CD4-positive, CD25-positive, alpha-beta regulatory T cell (primary cell): Measurements from ENCODE around the gene RSPH1. TPM values are rescaled to one million over a fixed set of nuclear protein-coding genes. Genes with fewer than 3 reads are reported as not detected.
A peak's percentile ranks its signal among the peaks of the same experiment; 100 is the strongest.

Source experiments
- ATAC-seq, 2 donors: fragments of 150-1000 bp; cut with Tn5 transposase; one replicate each; pipeline ENCODE4 v1.10.0; 2021; ENCODE audit warnings: low read depth in 2 of 2, moderate number of reproducible peaks in 2 of 2, moderate library complexity in 1 of 2
- DNase-seq, 3 donors: peaks; one replicate each; pipeline versions ENCODE4 v3.0.0 to v3.0.0-alpha.2; 2012 to 2022; ENCODE audit warnings: mixed read lengths in 1 of 3
- H3K27ac ChIP-seq: one replicate; pipeline ENCODE4 v1.7.0; 2013; ENCODE audit warnings: mild to moderate bottlenecking, low read length; ENCODE audit not compliant: insufficient read depth, poor library complexity, severe bottlenecking
- H3K27me3 ChIP-seq: one replicate; pipeline ENCODE4 v1.7.0; 2013; ENCODE audit warnings: low read length; ENCODE audit not compliant: control insufficient read depth, insufficient read depth
- H3K36me3 ChIP-seq: one replicate; pipeline ENCODE4 v1.7.0; 2013; ENCODE audit warnings: mild to moderate bottlenecking, low read length, moderate library complexity; ENCODE audit not compliant: control insufficient read depth, insufficient read depth
- H3K4me1 ChIP-seq: 2 replicates; pipeline ENCODE4 v1.7.0; 2013; ENCODE audit warnings: mild to moderate bottlenecking, low read length; ENCODE audit not compliant: insufficient read depth, control insufficient read depth, poor library complexity, severe bottlenecking
- H3K4me3 ChIP-seq: one replicate; pipeline ENCODE4 v1.7.0; 2013; ENCODE audit warnings: low read depth, mild to moderate bottlenecking, low read length, moderate library complexity
- H3K9me3 ChIP-seq, 2 experiments: 1 replicate in 1 of 2; 2 replicates in 1 of 2; pipeline ENCODE4 v1.7.0; 2013; ENCODE audit warnings: low read length in 2 of 2, mild to moderate bottlenecking in 1 of 2, moderate library complexity in 1 of 2; ENCODE audit not compliant: control insufficient read depth in 2 of 2
- H3K27ac Mint-ChIP-seq, 3 donors: one replicate each; pipeline ENCODE4 v1.8.0; 2020 to 2022; ENCODE audit warnings: mild to moderate bottlenecking in 3 of 3, mixed read lengths in 3 of 3, moderate library complexity in 2 of 3
- H3K27me3 Mint-ChIP-seq: one replicate; pipeline ENCODE4 v1.8.0; 2022; ENCODE audit warnings: mild to moderate bottlenecking, mixed read lengths
- H3K36me3 Mint-ChIP-seq: one replicate; pipeline ENCODE4 v1.8.0; 2020; ENCODE audit warnings: mixed read lengths
- H3K4me1 Mint-ChIP-seq, 4 donors: one replicate each; pipeline ENCODE4 v1.8.0; 2020 to 2022; ENCODE audit warnings: mixed read lengths in 4 of 4, mild to moderate bottlenecking in 1 of 4
- H3K4me3 Mint-ChIP-seq, 4 donors: one replicate each; pipeline ENCODE4 v1.8.0; 2020 to 2022; ENCODE audit warnings: mild to moderate bottlenecking in 4 of 4, mixed read lengths in 4 of 4, moderate library complexity in 3 of 4
- H3K9me3 Mint-ChIP-seq, 7 donors: one replicate each; pipeline ENCODE4 v1.8.0; 2020 to 2022; ENCODE audit warnings: mixed read lengths in 7 of 7, mild to moderate bottlenecking in 3 of 7, moderate library complexity in 2 of 7
- polyA plus RNA-seq, 4 donors: library from polyadenylated mRNA; unstranded; fragments of 300-500 nt; fragmentation: Illumina TruSeq; gene quantifications; one replicate each; pipeline ENCODE4 v1.2.3, GENCODE V29; 2021
- total RNA-seq: library from RNA; stranded (reverse); gene quantifications from one replicate; pipeline ENCODE4 v1.2.3, GENCODE V29; 2022

Gene RSPH1
- total and polyA plus RNA-seq, 5 donors from 2014 or later = 0.25 TPM; not detected in 4

DNA sequence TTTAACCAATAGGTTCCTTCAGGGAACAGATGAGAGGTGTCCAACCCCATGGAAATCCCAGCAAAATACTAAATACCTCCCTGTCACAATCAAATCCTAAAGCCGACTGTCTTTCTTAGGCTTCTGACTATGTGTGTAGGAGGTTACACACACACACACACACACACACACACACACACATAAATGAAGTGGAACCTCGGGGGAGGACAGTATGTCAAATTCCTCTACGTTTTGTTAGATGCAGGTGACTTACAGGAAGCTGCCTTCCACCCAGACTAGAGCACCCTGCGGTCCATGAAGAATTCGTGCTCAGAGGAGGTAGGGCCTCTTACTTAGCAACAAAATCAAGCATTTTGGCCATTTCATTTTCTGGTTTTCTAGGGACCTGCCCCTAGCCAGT, 16.4 kb downstream of the RSPH1 start:
- H3K27ac Mint-ChIP-seq = peak overlapping the region in 1 of 3 donors; percentile 72

DNA sequence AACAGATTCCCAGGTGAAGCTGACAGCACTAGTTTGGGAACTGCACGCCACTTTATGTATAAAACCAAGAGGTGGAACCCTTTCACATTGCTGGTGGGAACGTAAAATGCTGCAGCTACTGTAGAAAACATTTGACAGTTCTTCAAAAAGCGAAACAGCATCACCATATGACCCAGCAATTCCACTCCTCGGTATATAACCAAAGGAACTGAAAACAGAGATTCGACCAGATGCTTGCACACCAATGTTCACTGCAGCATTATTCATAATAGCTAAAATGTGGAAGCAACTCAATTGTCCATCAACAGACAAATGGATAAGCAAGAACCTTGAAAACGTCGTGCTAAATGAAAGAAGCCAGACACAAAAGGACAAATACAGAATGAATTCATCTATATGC, 17.5 kb downstream of the RSPH1 start:
- H3K36me3 Mint-ChIP-seq = no peaks in the 10 kb centered on the region
- H3K9me3 Mint-ChIP-seq = no peaks in the 10 kb centered on the region
- H3K4me3 Mint-ChIP-seq = no peak overlapping the region
- H3K27me3 ChIP-seq = peaks cover 2% of the 10 kb centered on the region
- no peaks in the 10 kb centered on the region for H3K4me1 ChIP-seq
- ATAC-seq = no peak
- no peak for DNase-seq
- H3K4me1 Mint-ChIP-seq = peaks cover 0 to 5% (median 2%) of the 10 kb centered on the region in 4 donors
- peaks cover 19% of the 10 kb centered on the region for H3K27me3 Mint-ChIP-seq
- H3K4me3 ChIP-seq = no peak overlapping the region
- H3K27ac ChIP-seq = no peak overlapping the region
- no peaks in the 10 kb centered on the region for H3K9me3 ChIP-seq
- H3K36me3 ChIP-seq = no peaks in the 10 kb centered on the region
- H3K27ac Mint-ChIP-seq = no peak overlapping the region

More for the DNA sequence above, 16.4 kb downstream of the RSPH1 start:
- Histone ChIP-seq H3K4me3 (no peak overlapping the region), H3K36me3 (no peaks in the 10 kb centered on the region), H3K9me3 (no peaks in the 10 kb centered on the region), H3K27ac (no peak overlapping the region), H3K4me1 (no peaks in the 10 kb centered on the region), H3K27me3 (peaks cover 2% of the 10 kb centered on the region)
- H3K27me3 Mint-ChIP-seq = peaks cover 23% of the 10 kb centered on the region
- H3K4me3 Mint-ChIP-seq = no peak overlapping the region
- DNase-seq (no peak), ATAC-seq (no peak)
- no peaks in the 10 kb centered on the region for H3K36me3 Mint-ChIP-seq
- H3K4me1 Mint-ChIP-seq = peaks cover 0 to 2% (median under 1%) of the 10 kb centered on the region in 4 donors
- H3K9me3 Mint-ChIP-seq = no peaks in the 10 kb centered on the region

DNA sequence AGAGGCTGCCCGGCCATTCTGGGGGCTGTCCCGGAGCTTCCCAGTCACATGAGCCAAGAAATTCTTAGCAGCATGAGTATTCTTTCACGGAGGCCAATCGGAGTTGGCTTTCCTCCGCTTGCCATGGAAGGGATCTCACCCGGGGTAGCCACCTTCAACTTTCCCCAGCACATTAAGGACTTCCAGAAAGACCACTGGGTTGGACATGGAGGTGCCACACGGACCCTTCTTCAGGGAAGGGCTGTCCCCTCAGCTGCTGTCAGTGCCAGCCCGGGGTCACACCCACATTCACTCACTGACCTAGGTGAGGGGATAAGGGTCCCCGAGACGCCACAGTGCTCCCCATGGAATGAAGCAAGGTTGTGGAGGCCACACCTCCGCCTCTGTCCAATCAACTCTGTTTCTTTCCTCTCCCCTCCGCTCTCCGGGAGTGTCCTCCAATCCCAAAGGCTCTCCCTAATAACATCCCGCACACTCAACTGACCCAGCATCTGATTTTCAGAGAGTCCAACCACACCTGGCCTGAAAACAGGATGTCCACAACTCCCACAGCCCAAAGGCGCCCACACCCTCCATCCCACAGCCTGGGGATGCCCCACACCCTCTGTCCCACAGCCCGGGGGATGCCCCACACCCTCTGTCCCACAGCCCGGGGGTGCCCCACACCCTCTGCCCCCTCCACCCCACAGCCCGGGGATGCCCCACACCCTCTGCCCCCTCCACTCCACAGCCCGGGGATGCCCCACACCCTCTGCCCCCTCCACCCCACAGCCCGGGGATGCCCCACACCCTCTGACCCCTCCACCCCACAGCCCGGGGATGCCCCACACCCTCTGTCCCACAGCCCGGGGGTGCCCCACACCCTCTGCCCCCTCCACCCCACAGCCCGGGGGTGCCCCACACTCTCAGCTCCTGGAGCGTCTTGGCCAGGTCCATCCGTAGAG, 19.4 kb downstream of the RSPH1 start:
- no peak overlapping the region for H3K27ac Mint-ChIP-seq
- Histone ChIP-seq H3K36me3 (no peaks in the 10 kb centered on the region), H3K27ac (no peak overlapping the region), H3K4me1 (no peaks in the 10 kb centered on the region), H3K27me3 (no peaks in the 10 kb centered on the region), H3K4me3 (no peak overlapping the region), H3K9me3 (no peaks in the 10 kb centered on the region)
- peaks cover 18% of the 10 kb centered on the region for H3K27me3 Mint-ChIP-seq
- no peak overlapping the region for H3K4me3 Mint-ChIP-seq
- no peak for ATAC-seq
- H3K4me1 Mint-ChIP-seq = peaks cover 0 to 5% (median 2%) of the 10 kb centered on the region in 4 donors
- H3K9me3 Mint-ChIP-seq = no peaks in the 10 kb centered on the region
- H3K36me3 Mint-ChIP-seq = no peaks in the 10 kb centered on the region
- no peak for DNase-seq

DNA sequence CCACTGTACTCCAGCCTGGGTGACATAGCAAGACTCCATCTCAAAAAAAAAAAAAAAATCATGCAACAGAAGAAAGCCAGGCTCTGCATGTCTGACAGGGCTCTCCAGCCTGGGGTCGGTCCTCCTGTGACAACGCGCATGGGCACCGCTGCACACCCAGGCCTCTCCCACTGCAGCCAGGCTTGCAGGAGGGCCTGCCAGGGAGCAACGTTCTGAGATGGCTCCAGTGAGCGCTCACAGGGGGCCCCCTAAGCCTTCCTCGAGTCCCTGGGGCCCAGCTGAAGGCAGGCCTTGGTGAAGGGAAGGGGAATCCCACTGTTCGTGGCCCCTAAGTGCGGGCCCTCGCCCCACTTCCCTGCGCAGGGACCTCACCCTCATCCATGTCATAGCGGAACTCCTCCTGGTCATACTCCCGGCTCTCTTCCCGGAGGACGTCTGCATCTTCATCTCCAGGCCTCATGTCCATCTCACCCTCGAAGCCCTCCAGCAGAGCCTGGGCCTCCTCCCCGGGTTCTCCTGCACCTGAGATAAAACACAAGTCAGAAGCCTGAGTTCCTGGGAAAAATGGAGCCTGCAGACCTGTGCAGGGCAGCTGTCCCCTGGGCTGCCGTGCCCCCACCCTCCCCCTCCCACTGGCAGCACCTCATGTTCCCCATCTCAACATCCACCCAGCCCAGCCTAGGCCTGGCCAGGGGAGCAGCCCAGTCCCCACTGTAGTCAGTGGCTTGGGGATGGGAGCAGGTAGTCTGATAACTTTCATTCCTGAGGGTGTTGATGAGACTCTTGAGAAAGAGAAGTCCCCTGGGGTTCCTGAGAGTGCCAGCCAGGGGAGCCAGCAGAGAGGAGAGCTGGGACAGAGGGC, 20.3 kb downstream of the RSPH1 start:
- no peak overlapping the region for H3K27ac Mint-ChIP-seq
- no peak overlapping the region for H3K4me3 ChIP-seq
- no peaks in the 10 kb centered on the region for H3K27me3 ChIP-seq
- no peaks in the 10 kb centered on the region for H3K9me3 ChIP-seq
- H3K36me3 Mint-ChIP-seq = no peaks in the 10 kb centered on the region
- H3K27me3 Mint-ChIP-seq = peaks cover 10% of the 10 kb centered on the region
- DNase-seq = no peak
- H3K9me3 Mint-ChIP-seq = no peaks in the 10 kb centered on the region
- H3K4me3 Mint-ChIP-seq = no peak overlapping the region
- no peak overlapping the region for H3K27ac ChIP-seq
- H3K4me1 Mint-ChIP-seq = peaks cover 0 to 5% (median 2%) of the 10 kb centered on the region in 4 donors
- no peak for ATAC-seq
- H3K36me3 ChIP-seq = no peaks in the 10 kb centered on the region
- no peaks in the 10 kb centered on the region for H3K4me1 ChIP-seq

DNA sequence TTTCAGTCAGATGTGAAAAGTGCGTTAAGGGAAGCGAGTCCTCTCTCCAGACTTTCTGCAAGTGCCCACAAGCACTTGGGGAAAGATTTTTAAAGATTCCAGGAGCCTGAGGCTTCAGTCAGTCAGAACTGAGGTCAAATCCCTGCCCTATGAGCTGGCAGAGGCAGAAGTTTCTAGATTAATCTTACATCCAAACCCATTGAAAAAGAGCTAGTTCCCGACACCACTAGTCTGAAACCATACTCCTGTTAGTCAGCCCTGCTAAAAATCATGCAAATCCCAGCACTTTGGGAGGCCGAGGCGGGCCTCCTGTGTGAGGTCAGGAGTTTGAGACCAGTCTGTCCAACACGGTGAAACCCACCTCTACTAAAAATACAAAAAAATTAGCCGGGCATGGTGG, 21.0 kb downstream of the RSPH1 start:
- peaks cover 9% of the 10 kb centered on the region for H3K27me3 Mint-ChIP-seq
- Histone ChIP-seq H3K27ac (no peak overlapping the region), H3K4me3 (no peak overlapping the region), H3K27me3 (no peaks in the 10 kb centered on the region), H3K36me3 (no peaks in the 10 kb centered on the region), H3K9me3 (no peaks in the 10 kb centered on the region), H3K4me1 (no peaks in the 10 kb centered on the region)
- ATAC-seq (no peak), DNase-seq (no peak)
- H3K36me3 Mint-ChIP-seq = no peaks in the 10 kb centered on the region
- H3K4me3 Mint-ChIP-seq = no peak overlapping the region
- peaks cover 0 to 5% (median 2%) of the 10 kb centered on the region in 4 donors for H3K4me1 Mint-ChIP-seq
- no peaks in the 10 kb centered on the region for H3K9me3 Mint-ChIP-seq
- peak overlapping the region in 1 of 3 donors; percentile 45 for H3K27ac Mint-ChIP-seq

DNA sequence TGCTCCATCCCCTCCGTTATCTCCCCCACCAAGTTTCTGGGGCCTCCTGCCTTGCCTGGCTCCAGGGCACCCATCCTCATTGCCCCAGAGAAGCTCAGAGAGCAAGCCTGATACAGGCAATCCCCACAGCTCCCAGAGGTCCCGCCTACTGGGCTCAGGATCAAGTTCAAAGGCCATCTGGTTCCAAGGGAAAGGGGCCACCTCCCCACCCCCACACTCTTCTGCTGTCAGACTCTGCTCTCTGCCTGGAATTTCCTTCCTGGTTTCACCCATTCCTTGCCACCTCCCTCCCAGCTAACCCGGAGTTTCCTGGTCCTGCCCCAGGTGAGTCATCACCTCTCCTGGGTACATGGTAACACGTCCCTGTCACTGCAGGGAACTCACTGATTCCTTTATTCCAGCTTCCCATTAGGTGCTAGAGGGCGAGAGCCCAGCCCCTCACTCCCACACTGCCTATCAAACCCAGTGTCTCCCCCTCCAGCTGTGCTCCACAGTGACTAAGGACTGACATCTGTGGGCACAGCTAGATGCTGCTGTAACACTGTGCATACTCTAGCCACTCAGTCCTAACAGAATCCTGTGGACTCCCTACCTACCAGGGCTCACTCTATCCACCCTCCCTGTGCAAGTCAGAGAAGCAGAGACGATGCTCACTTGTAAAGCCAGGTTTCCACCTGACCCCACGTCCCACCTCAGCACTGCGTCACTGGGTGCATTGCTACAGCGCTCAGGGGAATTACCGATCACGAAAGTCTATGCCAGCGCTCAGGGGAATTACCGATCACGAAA, 21.8 kb downstream of the RSPH1 start:
- H3K9me3 ChIP-seq = no peaks in the 10 kb centered on the region
- Mint-ChIP-seq H3K27ac (peak overlapping the region in 2 of 3 donors; percentile 31 to 45), H3K4me3 (no peak overlapping the region), H3K27me3 (peaks cover 9% of the 10 kb centered on the region), H3K4me1 (peaks cover 0 to 5% (median 2%) of the 10 kb centered on the region in 4 donors), H3K36me3 (no peaks in the 10 kb centered on the region), H3K9me3 (no peaks in the 10 kb centered on the region)
- H3K36me3 ChIP-seq = no peaks in the 10 kb centered on the region
- H3K27ac ChIP-seq = no peak overlapping the region
- H3K4me1 ChIP-seq = no peaks in the 10 kb centered on the region
- H3K27me3 ChIP-seq = no peaks in the 10 kb centered on the region
- peak in 1 of 3 donors; percentile 14 for DNase-seq
- peak; percentile 67 to 69 for ATAC-seq
- H3K4me3 ChIP-seq = no peak overlapping the region

DNA sequence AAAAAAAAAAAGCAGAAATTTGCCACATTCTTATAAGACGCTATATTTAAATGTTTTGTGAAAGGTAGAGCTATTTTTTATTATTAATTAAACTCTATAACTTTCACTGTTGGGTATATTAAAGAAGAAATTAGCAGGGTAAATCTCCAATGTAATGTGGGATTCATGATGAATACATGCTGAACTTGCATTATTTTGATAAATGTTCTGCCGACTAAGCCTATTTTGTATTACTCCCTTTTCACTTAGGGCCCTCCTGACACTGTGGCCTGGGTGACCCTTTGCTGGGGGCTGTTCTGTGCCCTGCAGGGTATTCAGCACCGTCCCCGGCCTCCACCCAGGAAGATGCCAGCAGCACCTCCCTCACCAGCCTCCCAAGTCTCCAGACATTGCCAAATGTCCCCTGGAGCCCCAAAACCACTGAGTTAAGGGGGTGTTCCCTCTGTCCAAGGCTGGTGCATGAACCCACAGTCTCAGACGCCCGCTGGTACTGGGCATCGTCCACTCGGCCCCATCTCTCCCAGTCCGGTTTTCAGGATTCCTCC, 22.5 kb downstream of the RSPH1 start:
- no peak overlapping the region for H3K27ac Mint-ChIP-seq
- no peak overlapping the region for H3K27ac ChIP-seq
- ATAC-seq = no peak
- H3K27me3 Mint-ChIP-seq = peaks cover 9% of the 10 kb centered on the region
- no peaks in the 10 kb centered on the region for H3K27me3 ChIP-seq
- no peak overlapping the region for H3K4me3 Mint-ChIP-seq
- peaks cover 0 to 5% (median 2%) of the 10 kb centered on the region in 4 donors for H3K4me1 Mint-ChIP-seq
- no peaks in the 10 kb centered on the region for H3K36me3 Mint-ChIP-seq
- no peak for DNase-seq
- no peak overlapping the region for H3K4me3 ChIP-seq
- H3K36me3 ChIP-seq = no peaks in the 10 kb centered on the region
- no peaks in the 10 kb centered on the region for H3K9me3 ChIP-seq
- no peaks in the 10 kb centered on the region for H3K4me1 ChIP-seq
- H3K9me3 Mint-ChIP-seq = no peaks in the 10 kb centered on the region
